Fibroblast of skin of abdomen (primary cell): Measurements from ENCODE around the gene CAVIN2.

ENCODE experiments used
- DNase-seq: peaks from one replicate; pipeline ENCODE4 v3.0.0-alpha.2; 2013

Gene CAVIN2

DNA sequence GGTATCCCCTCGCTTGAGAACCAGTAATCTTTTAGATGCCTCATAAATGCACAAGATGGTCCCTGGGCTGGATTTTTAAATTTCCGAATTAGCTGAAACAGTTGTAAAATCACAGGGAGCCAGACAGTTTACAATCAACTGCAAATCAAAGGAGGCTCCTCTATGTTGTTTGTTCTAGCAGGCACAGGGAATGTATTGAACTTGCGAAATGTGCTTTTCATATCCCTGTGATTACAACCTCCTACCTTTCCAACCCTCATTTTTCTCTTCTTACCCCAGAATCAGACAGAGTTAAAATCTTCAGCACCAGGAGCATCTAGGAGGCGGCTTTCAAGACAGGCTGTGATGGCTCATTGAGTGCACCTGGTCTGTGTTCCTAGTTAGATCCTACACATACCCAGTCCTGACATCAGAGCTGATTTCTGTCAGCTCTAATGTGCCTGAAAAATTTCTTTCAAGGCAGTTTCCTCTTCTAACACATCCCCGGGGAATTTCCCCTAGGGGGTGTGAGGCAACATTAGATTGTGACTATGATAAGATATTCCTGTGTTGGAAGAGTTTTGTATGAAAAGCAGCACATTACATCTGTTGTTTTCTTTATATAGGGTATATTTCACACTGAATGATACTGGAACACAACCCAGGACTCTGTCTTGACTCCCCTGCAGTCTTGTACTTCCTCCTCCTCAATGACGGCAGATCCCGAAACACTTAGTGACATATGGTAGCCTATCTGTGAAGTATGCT, 17.9 kb upstream of the CAVIN2 start:
- DNase-seq = peak; percentile 59

DNA sequence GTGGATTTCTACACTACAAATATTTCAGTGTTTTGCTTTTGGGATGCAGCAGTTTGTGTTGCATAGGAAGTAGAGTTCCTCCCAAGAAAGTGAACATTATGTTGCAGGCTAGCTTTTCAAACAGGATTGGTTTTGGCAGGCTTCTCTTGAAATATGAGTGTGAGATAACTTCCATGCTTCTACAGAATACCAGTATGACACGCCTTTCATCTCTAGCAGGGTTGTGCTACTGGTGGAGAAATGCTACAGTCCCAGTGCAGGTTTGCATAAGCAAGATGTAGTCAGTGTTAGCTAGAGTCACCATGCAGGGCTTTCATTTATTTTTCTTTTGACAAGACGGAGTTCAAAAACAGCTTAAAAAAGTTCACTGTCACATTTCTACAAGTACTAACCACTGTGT, 17.1 kb upstream of the CAVIN2 start:
- DNase-seq = peak; percentile 38

DNA sequence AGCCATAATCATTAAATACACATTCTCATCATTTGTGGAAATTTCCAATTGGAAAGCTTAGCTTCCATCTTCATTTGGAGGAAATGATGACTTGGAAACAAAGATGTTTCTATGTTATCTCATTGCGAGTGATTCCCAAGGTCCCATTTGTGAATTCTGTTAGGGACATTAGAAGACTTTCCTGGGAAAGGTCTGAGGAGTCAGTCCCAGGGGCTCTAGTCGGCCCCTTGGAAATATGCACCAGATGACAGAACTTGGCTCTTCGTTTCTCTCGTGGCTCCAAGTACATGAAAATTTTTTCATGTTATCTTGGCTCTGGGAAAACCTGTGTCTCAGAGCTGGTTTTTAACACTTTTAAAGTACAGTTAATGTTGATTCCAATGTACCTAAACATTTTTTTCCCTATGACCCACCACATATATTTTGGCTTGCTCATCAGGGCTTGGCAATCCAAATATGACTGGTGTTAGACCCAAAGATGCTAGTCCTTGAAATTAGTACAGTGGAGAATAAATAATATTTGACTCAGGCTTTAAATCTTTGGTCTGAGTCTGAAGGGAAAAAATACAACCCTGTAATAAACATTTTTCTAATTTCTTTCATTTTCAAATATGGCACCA, 15.4 kb upstream of the CAVIN2 start:
- peak; percentile 71 for DNase-seq

DNA sequence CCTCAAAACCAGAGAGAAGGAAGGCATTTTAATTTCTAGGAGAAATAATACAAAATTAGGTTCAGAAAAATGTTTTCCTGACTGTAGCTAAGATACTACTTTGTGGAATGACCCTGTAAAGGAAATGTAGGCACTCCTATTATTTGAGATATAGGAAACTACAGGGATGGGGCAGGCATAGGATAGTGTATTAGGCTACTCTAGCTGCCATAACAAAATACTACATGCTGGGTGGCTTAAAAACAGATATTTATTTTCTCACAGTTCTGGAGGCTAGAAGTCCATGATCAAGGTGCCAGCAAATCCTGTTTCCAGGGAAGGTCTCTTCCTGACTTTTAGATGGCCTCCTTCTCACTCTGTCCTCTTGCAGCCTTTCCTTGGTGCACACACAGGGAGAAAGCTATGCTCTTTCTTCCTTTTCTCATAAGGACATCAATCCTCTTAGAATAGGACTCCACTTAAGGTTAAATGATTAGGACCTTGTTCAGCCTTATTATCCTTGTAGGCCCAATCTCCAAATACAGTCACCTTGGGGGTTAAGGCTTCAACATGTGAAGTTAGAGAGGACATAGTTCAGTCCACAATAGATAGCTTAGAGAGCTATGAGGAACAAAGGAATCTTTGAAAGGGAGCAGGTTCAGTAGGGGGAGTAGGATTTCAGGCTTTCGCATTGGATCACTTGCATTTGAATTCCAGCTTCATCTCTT, 14.0 kb upstream of the CAVIN2 start:
- DNase-seq = no peak

DNA sequence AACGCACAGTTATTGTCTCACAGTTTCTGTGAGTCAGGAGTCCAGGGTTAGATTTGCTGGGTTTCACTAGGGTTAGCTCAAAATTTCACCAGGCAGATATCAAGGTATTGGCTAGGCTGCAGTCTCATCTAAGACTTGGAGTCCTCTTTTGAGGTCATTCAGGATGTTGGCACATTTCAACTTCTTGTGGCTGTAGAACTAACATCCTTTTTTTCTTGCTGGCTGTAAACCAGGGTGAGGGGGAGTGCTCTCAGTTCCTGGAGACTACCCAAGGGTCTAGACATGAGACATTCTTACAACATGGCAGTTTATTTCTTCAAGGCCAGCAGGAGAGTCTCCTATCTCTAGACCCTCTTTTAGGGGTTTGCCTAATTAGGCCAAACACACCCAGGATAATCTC, 12.8 kb upstream of the CAVIN2 start:
- no peak for DNase-seq

DNA sequence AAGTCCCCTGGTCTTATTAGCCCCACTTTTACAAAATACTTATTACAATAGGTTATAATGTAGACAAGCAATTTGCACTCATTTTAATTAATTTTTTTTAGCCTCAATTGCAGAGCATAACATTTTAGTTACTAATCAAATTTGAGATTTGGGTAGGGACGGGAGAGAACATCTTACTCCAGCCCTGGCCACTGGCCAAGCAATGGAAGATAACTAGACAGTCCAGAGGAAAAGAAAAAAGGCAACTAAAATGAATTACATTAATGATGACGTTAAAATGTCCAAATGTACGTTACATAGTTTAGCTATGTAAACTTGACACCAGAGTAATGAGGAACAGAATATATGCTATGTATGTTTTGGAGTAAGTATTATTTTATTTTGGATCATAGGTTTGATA, 11.0 kb upstream of the CAVIN2 start:
- DNase-seq = no peak

DNA sequence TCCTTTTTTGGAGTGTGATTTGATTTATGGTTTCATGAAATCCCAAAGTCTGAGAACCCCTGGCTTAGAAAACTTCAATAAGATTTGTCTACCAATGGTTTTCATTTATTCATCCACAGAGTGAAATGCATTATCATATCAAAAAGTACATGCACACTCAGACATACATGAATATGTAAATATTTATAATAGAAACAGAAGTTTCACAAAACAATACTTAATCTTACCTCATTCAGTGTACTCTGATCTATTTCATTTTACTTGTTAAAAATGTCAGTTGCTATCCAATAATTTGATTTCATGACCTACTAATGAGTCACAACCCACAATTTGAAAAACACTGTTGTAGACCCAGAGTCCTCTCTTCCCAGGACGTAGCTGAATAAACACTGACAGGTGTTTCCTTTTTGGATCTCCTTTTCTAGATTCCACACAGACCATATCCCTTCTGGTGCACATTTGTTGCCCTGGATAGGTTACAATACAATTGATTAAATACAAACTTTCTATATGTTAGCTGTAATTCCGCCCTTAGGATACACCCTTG, 10.4 kb upstream of the CAVIN2 start:
- peak; percentile 52 for DNase-seq

DNA sequence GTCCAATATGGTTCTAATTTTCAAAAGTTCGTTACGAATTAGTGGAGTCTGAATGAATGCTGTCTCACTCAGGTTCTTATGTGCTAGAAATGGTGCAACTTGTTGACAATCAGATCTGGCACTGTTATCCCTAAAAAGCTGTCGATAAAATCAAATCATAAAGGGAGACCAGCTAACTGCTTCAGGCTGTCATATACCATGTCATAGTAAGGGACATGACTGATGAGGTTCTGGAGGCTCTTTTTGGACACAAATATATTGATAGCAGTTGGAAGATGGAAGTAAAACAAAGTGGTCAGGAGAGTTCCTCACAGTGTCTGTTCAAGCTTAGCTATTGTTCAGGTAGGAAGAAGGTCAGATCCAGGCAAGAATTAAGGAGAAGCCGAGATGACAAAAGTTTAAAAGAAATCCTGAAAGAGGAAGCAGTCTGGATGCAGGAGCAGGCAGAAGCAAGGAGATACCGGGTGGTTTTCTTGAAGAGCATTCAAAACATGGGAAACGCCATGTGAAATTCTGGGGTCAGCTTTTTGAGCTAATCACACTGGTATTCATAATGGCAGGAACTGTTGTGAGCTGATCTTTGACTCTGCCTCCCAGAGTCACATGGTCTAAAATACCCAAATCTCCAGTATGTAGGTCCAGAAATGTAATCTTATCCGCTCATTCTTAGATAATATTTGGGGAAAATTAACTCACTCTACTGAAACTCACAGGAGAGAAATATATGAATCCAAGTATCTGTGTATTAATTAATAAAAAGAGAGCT, 9.4 kb upstream of the CAVIN2 start:
- no peak for DNase-seq

DNA sequence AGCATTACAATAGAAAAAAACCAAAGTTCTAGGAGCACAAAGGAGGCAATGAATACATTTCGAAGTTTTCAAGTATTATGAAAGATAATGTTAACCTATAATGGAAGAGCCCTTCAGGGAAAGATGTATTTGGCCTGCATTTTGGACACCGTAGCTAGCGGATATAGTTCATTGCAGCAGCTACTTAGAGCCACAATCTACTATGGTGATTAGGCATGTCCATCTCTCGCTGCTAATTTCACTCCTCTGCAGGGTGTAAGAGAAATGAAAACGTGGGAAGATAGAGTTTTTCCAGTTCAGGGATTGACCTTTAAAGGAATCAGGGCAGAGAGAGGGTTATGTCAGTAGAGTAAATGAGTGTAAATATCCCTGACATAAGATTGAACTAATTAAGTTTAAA, 8.5 kb upstream of the CAVIN2 start:
- no peak for DNase-seq

DNA sequence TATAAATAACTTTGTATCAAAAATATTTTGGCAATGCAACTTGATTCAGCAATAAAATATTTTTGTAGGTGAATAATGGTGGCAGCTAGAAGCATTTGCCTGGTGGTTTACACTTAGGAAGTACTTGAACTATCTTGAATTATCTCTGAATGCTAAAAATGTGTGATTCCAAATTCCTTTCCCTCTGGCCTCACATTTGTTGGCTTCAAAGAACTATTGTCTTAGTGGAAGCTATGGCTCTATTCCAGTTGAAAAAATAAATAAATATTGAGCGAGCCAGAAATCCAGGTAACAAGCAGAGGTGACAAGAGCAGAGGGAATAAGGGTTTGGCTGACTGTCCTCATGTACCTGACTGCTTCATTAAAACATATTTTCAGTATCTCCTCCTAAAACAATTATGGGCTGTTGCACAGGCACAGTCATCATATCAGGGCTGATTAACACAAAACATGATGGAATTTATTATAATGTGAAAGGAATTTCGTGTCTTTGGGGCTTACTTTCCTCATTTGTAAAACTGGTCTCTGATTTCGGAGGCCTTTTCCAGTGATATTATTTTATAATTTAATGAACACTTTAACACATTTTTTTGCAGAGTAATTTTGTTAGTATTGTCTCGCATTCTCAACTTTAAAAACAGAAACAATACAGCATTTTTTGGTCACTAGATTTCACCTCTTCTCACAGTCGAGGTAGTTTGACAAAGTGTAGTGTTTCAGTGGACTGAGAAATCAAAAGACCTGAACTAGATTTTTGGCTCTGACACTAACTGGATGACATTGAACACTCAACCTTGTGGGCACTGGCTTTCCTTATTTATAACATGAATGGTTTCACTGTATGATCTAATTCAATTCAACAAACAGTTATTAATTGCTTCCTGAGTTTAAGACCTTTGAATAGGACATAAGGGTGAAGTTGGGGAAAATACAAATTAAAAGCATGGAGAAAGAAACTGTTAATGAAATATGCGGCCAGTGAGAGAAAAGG, 7.8 kb upstream of the CAVIN2 start:
- DNase-seq = peak; percentile 73

DNA sequence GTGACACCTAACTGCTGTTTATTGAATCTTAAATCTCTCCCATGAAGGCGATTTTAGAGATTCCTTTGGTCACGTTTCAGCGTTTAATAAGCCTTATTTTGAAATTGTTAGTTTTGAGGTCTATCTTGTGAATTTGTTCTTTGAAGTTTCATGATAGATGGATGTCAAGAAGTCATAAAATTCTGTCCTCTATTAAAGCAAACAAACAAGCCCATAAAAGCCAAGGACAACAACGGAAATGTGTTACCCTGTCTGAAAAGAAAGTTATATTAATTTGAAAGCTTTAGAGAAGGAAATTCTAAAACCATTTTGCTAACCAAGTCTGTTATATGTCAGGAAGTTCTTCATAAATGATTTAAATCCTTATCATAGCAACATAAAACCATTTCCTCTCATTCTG, 7.0 kb upstream of the CAVIN2 start:
- DNase-seq = no peak

DNA sequence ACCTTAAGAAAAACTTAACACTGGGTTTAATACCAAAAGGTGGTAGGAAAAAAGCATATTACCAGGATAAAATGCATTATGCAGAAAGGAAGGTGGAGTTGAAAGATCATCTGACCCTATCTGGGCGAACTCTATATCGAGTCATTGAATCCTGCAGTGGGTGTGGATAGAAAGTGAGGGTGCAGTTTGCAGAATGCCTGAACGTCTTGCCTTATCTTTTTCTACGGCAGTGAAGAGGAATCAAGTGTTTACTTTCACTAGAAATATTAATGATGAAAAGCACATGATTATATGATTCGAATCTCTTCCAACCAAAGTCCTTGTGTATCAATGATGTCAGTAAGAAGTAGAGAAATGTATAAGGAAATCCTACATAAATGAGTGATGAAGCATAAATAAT, 4.3 kb upstream of the CAVIN2 start:
- no peak for DNase-seq

DNA sequence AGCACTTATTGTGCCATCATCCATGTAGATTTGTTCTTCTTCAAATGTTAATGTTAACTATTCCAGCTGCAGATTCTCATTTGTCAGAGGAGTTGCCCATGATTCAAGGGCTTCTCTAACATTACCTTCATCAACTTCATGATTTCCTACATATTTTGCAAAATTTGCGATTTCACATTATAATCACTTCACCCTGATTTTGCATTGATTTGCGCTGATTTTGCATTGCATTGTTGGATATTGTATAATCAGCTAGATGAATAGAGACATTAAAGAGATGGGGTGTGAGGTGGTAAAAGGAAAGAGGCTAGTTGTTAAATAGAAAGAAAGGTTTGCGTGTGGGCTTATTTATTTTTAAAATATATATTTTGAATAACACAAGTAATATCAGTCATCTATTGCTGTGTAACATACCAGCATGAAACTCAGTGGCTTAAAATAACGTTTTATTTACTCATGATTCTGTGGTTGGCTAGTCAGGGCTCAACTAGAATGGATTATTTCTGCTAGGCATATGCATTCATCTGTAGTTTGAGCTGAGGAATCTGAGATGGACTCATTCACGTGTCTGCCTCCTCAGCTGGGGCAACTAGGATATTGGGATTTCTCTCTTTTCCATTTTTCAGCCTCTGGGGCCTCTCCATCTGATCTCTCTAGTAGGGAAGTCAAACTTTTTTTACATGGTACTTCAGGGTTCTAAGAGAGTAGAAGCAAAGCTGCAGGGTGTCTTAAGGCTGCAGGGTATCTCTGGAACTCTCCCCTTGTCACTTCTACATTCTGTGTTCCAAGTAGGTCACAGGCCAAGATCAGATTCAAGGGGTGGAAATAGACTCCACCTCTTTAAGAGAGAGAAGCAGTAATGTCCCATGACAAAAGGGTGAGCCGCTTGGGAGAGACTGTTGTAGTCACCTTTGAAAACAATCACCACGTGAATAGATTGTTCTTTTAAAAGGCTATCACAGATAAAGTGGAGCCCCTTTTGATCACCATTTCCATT, 2.2 kb upstream of the CAVIN2 start:
- DNase-seq = no peak

DNA sequence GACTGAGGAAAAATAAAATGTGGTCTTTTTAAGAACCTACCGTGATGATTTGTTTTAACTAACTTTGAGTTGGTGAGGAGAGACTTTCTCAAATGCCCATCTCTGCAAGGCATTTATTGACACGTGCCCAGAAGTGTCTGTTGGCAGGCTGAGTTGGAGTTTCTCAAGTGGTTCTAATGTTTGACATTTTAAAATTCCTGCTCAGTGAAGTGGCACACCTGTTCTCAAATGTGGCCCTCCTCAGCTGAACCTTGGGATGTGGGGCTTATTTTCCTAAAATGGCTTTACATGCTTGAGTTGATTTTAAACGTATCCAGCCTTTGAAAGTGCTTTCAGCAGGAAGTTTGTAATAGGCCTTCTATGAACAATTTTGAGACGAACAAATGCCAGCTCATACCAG, 876 bp upstream of the CAVIN2 start:
- DNase-seq = no peak

DNA sequence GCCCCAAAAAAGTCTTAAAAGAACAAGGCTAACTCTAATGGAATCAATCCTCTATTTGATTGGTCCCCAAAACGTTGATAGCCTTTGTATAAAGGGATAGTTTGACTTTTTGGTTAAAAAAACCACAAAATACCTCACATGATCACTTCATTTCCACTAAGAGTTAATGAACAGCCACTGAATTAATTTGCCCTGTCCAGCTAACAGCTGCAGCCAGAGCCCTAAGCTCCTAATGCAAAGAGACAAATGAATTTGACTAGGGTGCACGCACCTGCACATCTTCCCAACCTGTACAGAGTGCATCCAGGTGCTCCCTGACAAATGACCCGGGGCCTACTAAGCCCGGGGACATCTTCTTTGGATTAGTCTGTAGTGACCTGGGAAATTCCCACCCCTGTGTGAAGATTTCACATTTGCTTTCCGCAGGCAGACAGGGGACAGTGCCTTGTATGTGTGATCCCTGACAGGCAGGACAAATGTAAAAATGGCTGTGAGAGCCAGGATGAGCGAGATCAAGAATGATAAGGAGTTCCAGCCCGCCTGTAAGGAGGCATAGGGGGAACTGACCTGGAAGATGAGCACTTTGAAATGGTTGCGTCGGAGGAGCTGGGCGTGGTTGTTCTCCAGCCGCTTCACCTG, 893 bp downstream of the CAVIN2 start:
- DNase-seq = no peak

DNA sequence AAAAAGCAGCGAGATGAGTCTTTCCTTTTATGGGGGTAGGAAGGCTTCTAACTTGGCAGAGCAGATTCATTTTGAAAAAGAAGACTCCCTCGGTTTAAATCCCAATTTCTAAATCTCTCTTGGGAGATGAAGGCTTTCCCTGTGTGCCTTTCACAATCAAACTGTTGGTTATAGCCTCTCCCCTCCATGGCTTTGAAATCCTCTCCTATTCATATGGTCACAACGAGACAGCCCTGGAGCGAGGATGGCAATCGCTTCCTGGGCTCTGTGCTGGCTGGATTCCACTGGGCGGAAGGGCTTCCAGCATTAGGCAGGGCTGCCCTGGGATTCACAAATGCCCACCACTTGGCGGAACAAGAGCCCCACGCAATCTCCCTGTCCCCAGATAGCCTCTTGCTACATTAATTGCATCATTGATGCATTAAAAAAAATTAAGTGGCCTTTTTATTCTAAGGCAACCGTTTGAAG, 1.6 kb downstream of the CAVIN2 start:
- no peak for DNase-seq

DNA sequence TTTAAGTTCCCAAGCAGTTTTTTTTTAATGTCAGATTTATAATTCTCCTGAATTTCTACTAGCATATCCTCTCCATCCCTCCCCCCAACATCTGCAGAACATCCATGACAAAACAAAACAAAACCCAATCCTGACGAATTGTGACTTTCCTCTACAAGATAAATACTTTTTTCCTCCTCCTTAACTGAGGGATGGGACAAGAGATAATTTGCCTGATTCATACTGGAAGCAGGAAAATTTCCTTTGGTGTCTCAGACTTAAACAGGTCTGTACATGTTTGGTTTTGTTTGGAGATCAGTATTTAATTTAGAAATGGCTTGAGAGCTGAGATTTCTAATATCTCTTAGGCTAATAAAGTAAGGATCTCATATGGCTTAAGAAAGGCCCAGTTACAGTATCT, 2.2 kb downstream of the CAVIN2 start:
- peak; percentile 8 for DNase-seq

DNA sequence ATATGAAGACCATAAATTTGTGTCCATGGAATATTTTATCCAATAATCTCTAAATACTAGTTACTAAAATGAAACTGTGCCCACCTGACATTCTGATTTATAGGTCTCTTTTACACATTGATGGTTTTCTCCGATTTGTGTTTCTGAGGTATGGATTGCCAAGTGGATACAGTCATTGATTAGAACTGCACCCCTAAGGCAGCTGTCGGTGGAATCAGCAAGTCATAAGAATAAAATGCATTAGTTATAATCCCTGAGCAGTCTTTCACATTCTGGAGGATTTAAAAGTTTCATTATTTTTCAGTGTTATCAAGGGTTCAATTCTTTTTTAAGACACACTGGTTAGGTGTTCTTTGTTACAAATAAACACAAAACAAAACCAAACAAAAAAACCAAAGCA, 6.0 kb downstream of the CAVIN2 start:
- peak; percentile 14 for DNase-seq

DNA sequence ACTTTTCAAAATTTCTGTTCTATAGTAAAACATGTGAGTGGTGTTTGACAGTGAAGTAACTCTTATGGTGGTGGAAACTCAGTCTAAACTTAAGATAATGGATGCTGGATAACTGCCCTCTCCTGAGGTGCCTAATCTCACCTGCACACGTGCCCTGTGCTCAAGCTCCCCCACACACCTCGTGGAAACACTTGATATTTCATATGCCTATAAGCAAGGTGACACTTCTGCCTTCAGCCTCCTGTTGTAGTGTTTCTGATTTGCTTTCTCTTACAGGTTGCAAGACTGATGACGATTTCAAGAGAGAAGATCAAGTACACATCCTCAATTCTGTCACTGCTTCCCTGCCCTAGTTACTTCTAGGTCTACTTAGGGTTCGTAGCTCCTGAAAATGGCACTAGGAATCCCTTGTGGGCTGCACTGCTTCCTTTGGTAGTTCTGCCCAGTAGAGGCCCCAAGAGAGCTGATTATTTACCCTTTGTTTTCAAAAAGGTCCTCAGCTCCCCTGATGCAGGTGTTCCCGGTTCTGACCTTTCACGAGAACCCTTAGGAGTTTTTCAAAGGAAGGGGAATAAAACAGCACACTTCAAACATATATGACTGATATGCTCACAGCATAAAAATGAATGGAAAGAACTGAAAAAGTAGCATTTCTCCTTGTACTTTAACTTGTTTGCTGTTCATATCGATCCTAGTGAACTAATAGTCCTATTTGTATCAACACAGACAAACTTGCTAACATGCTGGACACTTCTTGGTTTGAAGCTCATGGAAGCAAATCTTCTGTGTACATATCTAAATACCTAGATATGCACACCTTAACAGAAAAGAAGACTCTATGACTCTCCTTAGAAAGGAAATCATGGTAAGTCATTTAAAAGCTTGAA, 6.7 kb downstream of the CAVIN2 start:
- no peak for DNase-seq
